GM19395 (cell line): ENCODE results near the gene ELMOD3.
"Not testable (repeated sequence)": the region's sequence is repeated elsewhere in the genome, so short reads cannot be mapped to it uniquely, and the experiment has no call there.

Experiments
- ATAC-seq: cut with Tn5 transposase; IDR thresholded peaks from one replicate; pipeline ENCODE4 v1.9.1; 2021; ENCODE audit warnings: mild to moderate bottlenecking, moderate library complexity; ENCODE audit not compliant: unreplicated experiment

ELMOD3 gene

DNA sequence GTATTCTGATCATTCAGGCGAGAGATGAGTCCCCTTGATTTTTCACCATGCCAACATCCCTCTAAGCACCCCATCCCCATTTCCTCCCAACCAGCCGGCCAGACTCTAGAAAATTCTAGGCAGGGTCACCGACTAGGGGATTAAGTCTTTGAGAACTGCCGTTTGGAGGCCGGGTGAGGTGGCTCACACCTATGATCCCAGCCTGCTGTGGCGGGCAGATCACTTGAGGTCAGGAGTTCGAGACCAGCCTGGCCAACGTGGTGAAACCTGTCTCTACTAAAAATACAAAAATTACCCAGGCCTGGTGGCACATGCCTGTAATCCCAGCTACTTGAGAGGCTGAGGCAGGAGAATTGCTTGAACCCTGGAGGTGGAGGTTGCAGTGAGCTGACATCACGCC is 85.0 kb downstream of the ELMOD3 start:
- ATAC-seq, result not testable (repeated sequence)

DNA sequence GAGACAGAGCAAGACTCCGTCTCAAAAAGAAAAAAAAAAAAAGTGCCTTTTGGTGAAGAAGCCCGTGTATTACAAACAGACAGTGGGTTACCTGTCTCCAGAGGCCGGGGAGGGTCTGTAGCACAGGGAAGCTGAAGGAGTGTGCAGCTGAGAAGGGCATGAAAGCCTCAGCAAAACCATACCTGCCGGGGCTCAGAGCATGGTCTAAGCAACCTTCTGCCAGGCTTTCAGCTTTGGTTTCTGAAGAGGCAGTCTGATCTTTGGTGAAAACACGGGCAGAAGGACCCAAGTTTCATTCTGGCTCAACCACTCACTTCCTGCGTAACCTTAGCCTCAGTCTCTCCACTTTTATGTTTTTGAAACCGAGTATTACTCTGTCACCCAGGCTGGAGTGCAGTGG is 85.4 kb downstream of the ELMOD3 start:
- no peak for ATAC-seq

DNA sequence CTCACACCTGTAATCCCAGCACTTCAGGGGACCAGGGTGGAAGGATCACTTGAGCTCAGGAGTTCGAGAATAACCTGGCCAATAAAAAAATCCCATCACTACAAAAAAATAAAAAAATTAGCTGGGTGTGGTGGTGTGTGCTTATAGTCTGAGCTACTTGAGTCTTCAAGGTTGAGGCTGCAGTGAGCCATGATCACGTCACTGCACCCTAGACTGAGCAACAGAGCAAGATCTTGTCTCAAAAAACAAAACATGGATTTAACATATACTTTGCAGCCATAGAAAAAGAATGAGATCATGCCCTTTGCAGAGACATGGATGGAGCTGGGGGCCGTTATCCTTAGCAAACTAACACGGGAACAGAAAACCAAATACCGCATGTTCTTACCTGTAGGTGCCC is 86.2 kb downstream of the ELMOD3 start:
- ATAC-seq, result no peak
